Mesendoderm (in vitro differentiated cells): ENCODE measurements around the gene PDE1A.

Source experiments
- DNase-seq: peaks from one replicate; pipeline ENCODE4 v3.0.0; 2013
- H2AK5ac ChIP-seq: 2 replicates; pipeline ENCODE4 v1.6.1; 2013; ENCODE audit warnings: low read length, inconsistent platforms
- H2BK120ac ChIP-seq: 2 replicates; pipeline ENCODE4 v1.6.1; 2013; ENCODE audit warnings: low read depth, mild to moderate bottlenecking, low read length, moderate library complexity, mixed read lengths
- H2BK15ac ChIP-seq: replicated peaks from 2 replicates; pipeline ENCODE4 v1.6.1; 2013; ENCODE audit warnings: low read depth, mild to moderate bottlenecking, moderate library complexity
- H2BK5ac ChIP-seq: 2 replicates; pipeline ENCODE4 v1.6.1; 2013; ENCODE audit warnings: low read length, inconsistent platforms
- H3K18ac ChIP-seq: 2 replicates; pipeline ENCODE4 v1.6.1; 2013; ENCODE audit warnings: mild to moderate bottlenecking, low read length, mixed read lengths
- H3K23ac ChIP-seq: one replicate; pipeline ENCODE4 v1.6.1; 2013; ENCODE audit warnings: low read length
- H3K27ac ChIP-seq: 2 replicates; pipeline ENCODE4 v1.5.1; 2013; ENCODE audit warnings: low read depth, mild to moderate bottlenecking, inconsistent platforms, low read length, moderate library complexity
- H3K27me3 ChIP-seq: 2 replicates; pipeline ENCODE4 v1.6.1; 2013; ENCODE audit warnings: low read length, control low read depth, mild to moderate bottlenecking, inconsistent platforms; ENCODE audit not compliant: insufficient read depth, poor library complexity
- H3K36me3 ChIP-seq: 2 replicates; pipeline ENCODE4 v1.6.1; 2013; ENCODE audit warnings: low read length, inconsistent platforms; ENCODE audit not compliant: control insufficient read depth, insufficient read depth
- H3K4ac ChIP-seq: one replicate; pipeline ENCODE4 v1.6.1; 2013; ENCODE audit warnings: low read depth, mild to moderate bottlenecking, low read length, moderate library complexity
- H3K4me1 ChIP-seq: 2 replicates; pipeline ENCODE4 v1.6.1; 2013; ENCODE audit warnings: low read depth, low read length, inconsistent platforms; ENCODE audit not compliant: control insufficient read depth
- H3K4me2 ChIP-seq: 2 replicates; pipeline ENCODE4 v1.6.1; 2013; ENCODE audit warnings: low read length
- H3K4me3 ChIP-seq: 2 replicates; pipeline ENCODE4 v1.5.1; 2013; ENCODE audit warnings: mild to moderate bottlenecking, low read length
- H3K56ac ChIP-seq: one replicate; pipeline ENCODE4 v1.6.1; 2013; ENCODE audit warnings: low read length
- H3K79me1 ChIP-seq: 2 replicates; pipeline ENCODE4 v1.6.1; 2013; ENCODE audit warnings: low read length, inconsistent platforms
- H3K79me2 ChIP-seq: 2 replicates; pipeline ENCODE4 v1.6.1; 2013; ENCODE audit warnings: mild to moderate bottlenecking, low read length; ENCODE audit not compliant: control insufficient read depth, insufficient read depth
- H3K9ac ChIP-seq: 2 replicates; pipeline ENCODE4 v1.6.1; 2013; ENCODE audit warnings: low read length, inconsistent platforms
- H4K5ac ChIP-seq: one replicate; pipeline ENCODE4 v1.6.1; 2013; ENCODE audit warnings: low read length
- H4K8ac ChIP-seq: one replicate; pipeline ENCODE4 v1.6.1; 2013; ENCODE audit warnings: low read depth, mild to moderate bottlenecking, control low read depth, low read length, moderate library complexity
- WGBS: extraction: QIAGEN DNeasy Blood & Tissue Kit; methylation state at CpG from one replicate; pipeline ENCODE4 v1.1.7; 2013; ENCODE audit warnings: low lambda C conversion rate, missing lambda C conversion rate; ENCODE audit not compliant: insufficient coverage; ENCODE audit errors: extremely low coverage; 5-methylcytosine and 5-hydroxymethylcytosine counted together

The PDE1A gene

GRCh38 chr2:182420669-182421068 lies 6.2 kb downstream of the PDE1A start:
- Histone ChIP-seq H2BK5ac (no peak overlapping the region), H3K4ac (no peak overlapping the region), H3K79me1 (no peaks in the 10 kb centered on the region), H3K4me1 (no peaks in the 10 kb centered on the region), H3K27ac (no peak overlapping the region), H3K79me2 (no peaks in the 10 kb centered on the region), H2BK15ac (no peak overlapping the region), H4K8ac (no peak overlapping the region), H3K23ac (no peak overlapping the region), H3K4me3 (no peak overlapping the region), H3K4me2 (no peak overlapping the region), H3K36me3 (no peaks in the 10 kb centered on the region), H3K27me3 (no peaks in the 10 kb centered on the region), H3K9ac (no peak overlapping the region), H2AK5ac (no peak overlapping the region), H2BK120ac (no peak overlapping the region), H3K56ac (no peak overlapping the region), H4K5ac (no peak overlapping the region), H3K18ac (no peak overlapping the region)
- no peak for DNase-seq
- WGBS = no CpG with 5 or more reads among the region's 5 CpGs

- H2BK120ac ChIP-seq = no peak overlapping the region
- no peak overlapping the region for H2AK5ac ChIP-seq
- H3K4me1 ChIP-seq = no peaks in the 10 kb centered on the region
- no peak overlapping the region for H3K18ac ChIP-seq
- no peak overlapping the region for H3K4ac ChIP-seq
- no peak overlapping the region for H4K8ac ChIP-seq
- H3K36me3 ChIP-seq = no peaks in the 10 kb centered on the region
- H3K79me2 ChIP-seq = no peaks in the 10 kb centered on the region
- WGBS = no CpG with 5 or more reads among the region's 5 CpGs
- no peak overlapping the region for H3K23ac ChIP-seq
- no peak for DNase-seq
- no peak overlapping the region for H3K56ac ChIP-seq
- H3K4me3 ChIP-seq = no peak overlapping the region
- H3K9ac ChIP-seq = no peak overlapping the region
- no peak overlapping the region for H4K5ac ChIP-seq
- H3K27ac ChIP-seq = no peak overlapping the region
- no peak overlapping the region for H2BK15ac ChIP-seq
- H3K79me1 ChIP-seq = no peaks in the 10 kb centered on the region
- H3K27me3 ChIP-seq = no peaks in the 10 kb centered on the region
- H3K4me2 ChIP-seq = no peak overlapping the region
- no peak overlapping the region for H2BK5ac ChIP-seq
Observed at GRCh38 chr2:182416861-182417260, 10.0 kb downstream of the PDE1A start.

GRCh38 chr2:182416191-182416590 lies 10.6 kb downstream of the PDE1A start:
- Histone ChIP-seq H3K79me1 (no peaks in the 10 kb centered on the region), H3K4ac (no peak overlapping the region), H3K18ac (no peak overlapping the region), H3K56ac (no peak overlapping the region), H3K4me2 (no peak overlapping the region), H4K8ac (no peak overlapping the region), H2BK15ac (no peak overlapping the region), H4K5ac (no peak overlapping the region), H3K27ac (no peak overlapping the region), H2BK5ac (no peak overlapping the region), H3K9ac (no peak overlapping the region), H3K36me3 (no peaks in the 10 kb centered on the region), H2AK5ac (no peak overlapping the region), H2BK120ac (no peak overlapping the region), H3K79me2 (no peaks in the 10 kb centered on the region), H3K23ac (no peak overlapping the region), H3K27me3 (no peaks in the 10 kb centered on the region), H3K4me1 (no peaks in the 10 kb centered on the region), H3K4me3 (no peak overlapping the region)
- DNase-seq = no peak
- WGBS = 100% methylated on average over 2 of the region's 4 CpGs

GRCh38 chr2:182415771-182416170 lies 11.1 kb downstream of the PDE1A start:
- Histone ChIP-seq H3K79me2 (no peaks in the 10 kb centered on the region), H2BK15ac (no peak overlapping the region), H3K36me3 (no peaks in the 10 kb centered on the region), H3K4me3 (no peak overlapping the region), H3K56ac (no peak overlapping the region), H3K23ac (no peak overlapping the region), H3K79me1 (no peaks in the 10 kb centered on the region), H3K4me2 (no peak overlapping the region), H3K9ac (no peak overlapping the region), H3K4ac (no peak overlapping the region), H3K4me1 (no peaks in the 10 kb centered on the region), H2AK5ac (no peak overlapping the region), H4K8ac (no peak overlapping the region), H3K27ac (no peak overlapping the region), H4K5ac (no peak overlapping the region), H3K18ac (no peak overlapping the region), H2BK120ac (no peak overlapping the region), H3K27me3 (no peaks in the 10 kb centered on the region), H2BK5ac (no peak overlapping the region)
- no peak for DNase-seq
- WGBS = no CpG with 5 or more reads among the region's 1 CpG

- H3K79me2 ChIP-seq = no peaks in the 10 kb centered on the region
- no peak overlapping the region for H4K8ac ChIP-seq
- no peak overlapping the region for H3K18ac ChIP-seq
- H3K79me1 ChIP-seq = no peaks in the 10 kb centered on the region
- no peak overlapping the region for H3K4me3 ChIP-seq
- H2BK5ac ChIP-seq = no peak overlapping the region
- H3K4me1 ChIP-seq = no peaks in the 10 kb centered on the region
- no peak for DNase-seq
- WGBS = no CpG with 5 or more reads among the region's 3 CpGs
- no peak overlapping the region for H3K56ac ChIP-seq
- no peak overlapping the region for H4K5ac ChIP-seq
- H3K36me3 ChIP-seq = no peaks in the 10 kb centered on the region
- no peak overlapping the region for H3K23ac ChIP-seq
- H2AK5ac ChIP-seq = no peak overlapping the region
- no peak overlapping the region for H2BK15ac ChIP-seq
- H2BK120ac ChIP-seq = no peak overlapping the region
- H3K4ac ChIP-seq = no peak overlapping the region
- no peak overlapping the region for H3K9ac ChIP-seq
- H3K27ac ChIP-seq = no peak overlapping the region
- H3K4me2 ChIP-seq = no peak overlapping the region
- no peaks in the 10 kb centered on the region for H3K27me3 ChIP-seq
Observed at GRCh38 chr2:182412858-182413257, 14.0 kb downstream of the PDE1A start.

- H3K79me1 ChIP-seq = no peaks in the 10 kb centered on the region
- H3K4me1 ChIP-seq = no peaks in the 10 kb centered on the region
- no peak overlapping the region for H2BK5ac ChIP-seq
- H3K4me2 ChIP-seq = no peak overlapping the region
- H3K4ac ChIP-seq = no peak overlapping the region
- H3K23ac ChIP-seq = no peak overlapping the region
- no peaks in the 10 kb centered on the region for H3K36me3 ChIP-seq
- no peak overlapping the region for H3K27ac ChIP-seq
- WGBS = no CpG with 5 or more reads among the region's 2 CpGs
- no peak overlapping the region for H3K4me3 ChIP-seq
- H2AK5ac ChIP-seq = no peak overlapping the region
- H3K79me2 ChIP-seq = no peaks in the 10 kb centered on the region
- no peak overlapping the region for H3K18ac ChIP-seq
- H3K56ac ChIP-seq = no peak overlapping the region
- no peak overlapping the region for H4K8ac ChIP-seq
- no peaks in the 10 kb centered on the region for H3K27me3 ChIP-seq
- no peak overlapping the region for H4K5ac ChIP-seq
- no peak for DNase-seq
- no peak overlapping the region for H3K9ac ChIP-seq
- H2BK120ac ChIP-seq = no peak overlapping the region
- no peak overlapping the region for H2BK15ac ChIP-seq
Observed at GRCh38 chr2:182410120-182410519, 16.7 kb downstream of the PDE1A start.
